Lung microvascular endothelial cell (primary cell): ENCODE data around the gene PHF13. TPM values are rescaled to one million over a fixed set of nuclear protein-coding genes. Genes with fewer than 3 reads are reported as not detected.
A peak's percentile ranks its signal among the peaks of the same experiment; 100 is the strongest.
"Not testable (repeated sequence)": the region's sequence is repeated elsewhere in the genome, so short reads cannot be mapped to it uniquely, and the experiment has no call there.

Experiments used
- DNase-seq, 2 donors: peaks; one replicate each; pipeline versions ENCODE4 v3.0.0 to v3.0.0-alpha.2; 2010; ENCODE audit warnings: low read depth in 2 of 2
- total RNA-seq: library from RNA; depleted of rRNA; stranded (reverse); fragments of >200 nt; gene quantifications from 2 replicates; pipeline ENCODE4 v1.2.1, GENCODE V29; 2014

The PHF13 gene
- total RNA-seq, 1 donor from 2014 or later, result 7.7 TPM

DNA sequence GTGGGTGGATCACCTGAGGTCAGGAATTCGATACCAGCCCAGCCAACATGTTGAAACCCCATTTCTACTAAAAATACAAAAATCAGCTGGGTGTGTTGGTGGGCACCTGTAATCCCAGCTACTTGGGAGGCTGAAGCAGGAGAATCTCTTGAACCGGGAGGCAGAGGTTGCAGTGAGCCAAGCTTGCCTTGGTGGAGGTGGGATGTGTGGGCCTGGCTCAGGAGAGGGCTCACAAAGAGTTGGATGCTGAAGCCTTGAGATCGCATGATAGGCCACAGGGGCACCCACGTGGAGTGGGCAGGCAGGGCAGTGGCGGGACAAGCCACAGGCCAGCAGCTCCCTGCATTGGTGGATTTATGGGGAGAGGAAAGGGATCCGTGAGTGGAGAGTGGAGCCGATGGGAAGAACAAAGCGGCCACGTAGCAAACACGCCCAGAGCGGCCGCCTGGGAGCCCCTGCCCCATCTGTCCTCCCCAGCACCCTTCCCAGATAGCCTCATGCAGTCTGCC, 15.5 kb downstream of the PHF13 start:
- DNase-seq, result no peak

DNA sequence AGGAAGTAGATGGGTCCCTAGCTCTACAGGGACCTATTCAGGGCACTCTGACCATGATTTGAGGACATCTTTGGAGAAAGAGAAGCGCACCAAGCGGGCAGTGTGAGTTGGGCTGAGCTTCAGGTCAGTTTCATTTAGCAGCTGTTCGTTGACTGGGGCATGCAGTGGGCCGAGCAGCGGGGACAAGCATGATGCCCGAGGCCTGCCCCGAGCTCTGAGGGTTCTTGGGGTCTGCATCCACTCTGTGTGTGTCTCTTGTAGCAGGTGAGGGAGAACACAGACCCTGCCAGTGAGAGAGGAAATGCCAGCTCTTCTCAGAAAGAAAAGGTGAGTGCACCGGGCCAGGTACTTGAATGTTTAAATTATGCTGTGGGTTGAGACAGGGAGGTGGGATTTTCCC, 16.5 kb downstream of the PHF13 start:
- DNase-seq, result no peak

DNA sequence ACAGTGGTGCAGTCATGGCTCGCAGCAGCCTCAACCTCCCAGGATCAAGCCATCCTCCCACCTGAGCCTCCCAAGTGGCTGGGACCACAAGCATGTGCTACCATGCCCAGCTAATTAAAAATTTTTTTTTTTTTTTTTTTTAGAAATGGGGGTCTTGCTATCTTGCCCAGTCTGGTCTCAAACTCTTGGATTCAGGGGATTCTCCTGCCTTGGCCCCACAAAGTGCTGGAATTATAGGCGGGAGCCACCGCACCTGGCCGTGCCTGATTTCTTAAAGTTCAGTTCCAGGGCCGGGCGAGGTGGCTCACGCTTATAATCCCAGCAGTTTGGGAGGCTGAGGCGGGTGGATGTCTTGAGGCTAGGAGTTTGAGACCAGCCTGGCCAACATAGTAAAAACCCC, 17.5 kb downstream of the PHF13 start:
- no peak for DNase-seq

DNA sequence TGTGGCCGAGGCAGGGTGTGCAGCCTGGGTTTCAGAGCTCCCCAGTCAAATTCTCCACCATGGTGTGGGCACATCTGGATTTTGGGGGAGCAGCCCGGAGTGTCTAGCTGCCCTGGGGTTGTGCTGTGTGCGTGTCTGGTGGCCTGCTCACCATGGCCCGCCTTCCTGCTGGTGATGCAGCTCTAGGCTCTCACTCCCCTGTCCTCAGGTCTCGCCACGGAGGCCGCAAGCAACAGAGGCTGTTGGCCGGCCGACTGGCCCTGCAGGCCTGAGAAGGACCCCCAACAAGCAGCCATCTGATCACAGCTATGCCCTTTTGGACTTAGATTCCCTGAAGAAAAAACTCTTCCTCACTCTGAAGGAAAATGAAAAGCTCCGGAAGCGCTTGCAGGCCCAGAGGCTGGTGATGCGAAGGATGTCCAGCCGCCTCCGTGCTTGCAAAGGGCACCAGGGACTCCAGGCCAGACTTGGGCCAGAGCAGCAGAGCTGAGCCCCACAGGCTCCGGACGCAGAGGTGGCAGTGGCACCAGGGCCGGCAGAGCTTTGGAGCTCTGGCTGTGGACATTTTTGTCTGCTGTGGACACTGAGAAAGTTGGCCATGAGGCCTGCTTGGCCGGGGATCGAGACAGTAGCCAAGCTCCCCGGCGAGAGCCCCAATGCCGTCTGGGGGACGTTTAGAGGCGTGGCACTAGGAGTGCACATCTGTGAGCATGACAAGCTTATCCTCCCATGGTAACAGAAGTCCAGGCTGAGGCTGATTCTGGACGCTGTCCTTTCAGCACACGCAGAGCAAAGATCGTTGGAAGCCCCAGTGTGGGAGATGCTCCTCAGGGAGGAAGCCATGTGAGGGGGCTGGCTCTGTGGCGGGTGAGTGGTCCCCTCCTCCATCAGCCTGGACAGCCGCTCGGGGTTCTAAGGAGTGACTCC, 19.3 kb downstream of the PHF13 start:
- DNase-seq, result no peak

DNA sequence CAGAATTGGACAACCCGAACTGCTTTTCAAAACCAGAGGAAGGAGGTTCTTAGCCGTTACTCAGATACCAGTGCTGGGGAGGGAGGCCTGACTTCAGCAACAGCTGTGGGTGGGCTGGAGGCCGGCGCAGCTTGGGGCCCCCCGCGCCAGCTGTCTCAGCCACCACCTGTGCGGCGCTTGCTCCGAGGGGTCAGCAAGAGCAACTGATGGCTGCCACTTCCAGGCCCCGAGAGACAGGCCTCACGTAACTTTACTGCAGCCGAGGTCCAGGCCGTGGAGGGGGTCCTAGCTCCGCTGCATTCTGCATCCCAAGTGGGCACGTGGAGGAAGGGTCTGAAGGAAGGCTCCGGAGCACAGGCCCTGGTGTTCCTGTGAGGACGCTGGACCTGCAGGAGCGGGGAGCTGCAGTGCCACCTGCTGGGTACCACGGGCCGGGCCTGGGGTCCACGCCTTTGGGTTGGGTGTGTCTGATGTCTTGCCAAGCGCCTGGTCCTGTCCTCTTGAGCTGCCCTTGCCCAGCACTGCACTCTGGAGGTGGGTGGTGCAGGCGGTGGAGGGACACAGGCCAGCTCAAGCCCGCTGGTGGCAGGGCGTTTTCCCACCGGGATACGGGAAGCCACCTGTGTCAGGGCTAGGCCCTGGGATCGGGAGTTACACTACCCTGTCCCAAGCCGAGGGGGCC, 21.0 kb downstream of the PHF13 start:
- DNase-seq, result peak; percentile 61 to 76

DNA sequence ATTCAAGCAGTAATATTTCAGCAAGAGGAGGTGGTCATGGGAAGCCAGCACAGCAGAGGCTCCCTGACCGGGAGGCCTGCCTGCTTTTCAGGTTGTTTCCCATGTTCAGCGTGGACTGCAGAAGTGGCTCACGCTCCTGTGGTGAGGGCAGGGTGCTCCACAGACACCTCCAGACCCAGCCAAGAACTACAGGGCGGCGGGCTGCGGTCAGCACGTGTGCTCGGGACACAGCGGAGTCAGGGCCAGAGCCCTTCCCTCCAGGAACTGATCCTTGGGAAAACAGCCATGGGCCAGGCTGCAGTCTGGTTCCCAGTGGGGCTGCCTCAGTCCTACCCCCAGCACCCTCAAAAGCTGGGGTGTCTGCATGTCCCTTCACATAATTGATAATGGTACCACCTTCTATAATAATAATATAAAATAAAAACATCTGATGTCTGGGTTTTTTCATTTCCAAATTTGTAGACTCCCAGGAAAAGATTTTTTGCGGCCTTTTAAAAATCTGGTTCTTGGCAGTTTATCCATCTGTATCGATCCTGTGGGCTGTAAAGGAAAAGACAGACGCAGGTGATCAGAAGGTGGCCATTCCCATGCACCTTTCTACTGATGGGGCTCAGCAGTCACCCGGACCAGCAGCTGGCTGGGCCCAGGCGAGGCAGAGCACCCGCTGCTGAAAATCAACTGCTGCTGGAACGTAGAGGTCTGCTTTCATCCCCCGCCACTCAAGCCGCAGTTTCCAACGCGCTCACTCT, 21.8 kb downstream of the PHF13 start:
- DNase-seq, result no peak

DNA sequence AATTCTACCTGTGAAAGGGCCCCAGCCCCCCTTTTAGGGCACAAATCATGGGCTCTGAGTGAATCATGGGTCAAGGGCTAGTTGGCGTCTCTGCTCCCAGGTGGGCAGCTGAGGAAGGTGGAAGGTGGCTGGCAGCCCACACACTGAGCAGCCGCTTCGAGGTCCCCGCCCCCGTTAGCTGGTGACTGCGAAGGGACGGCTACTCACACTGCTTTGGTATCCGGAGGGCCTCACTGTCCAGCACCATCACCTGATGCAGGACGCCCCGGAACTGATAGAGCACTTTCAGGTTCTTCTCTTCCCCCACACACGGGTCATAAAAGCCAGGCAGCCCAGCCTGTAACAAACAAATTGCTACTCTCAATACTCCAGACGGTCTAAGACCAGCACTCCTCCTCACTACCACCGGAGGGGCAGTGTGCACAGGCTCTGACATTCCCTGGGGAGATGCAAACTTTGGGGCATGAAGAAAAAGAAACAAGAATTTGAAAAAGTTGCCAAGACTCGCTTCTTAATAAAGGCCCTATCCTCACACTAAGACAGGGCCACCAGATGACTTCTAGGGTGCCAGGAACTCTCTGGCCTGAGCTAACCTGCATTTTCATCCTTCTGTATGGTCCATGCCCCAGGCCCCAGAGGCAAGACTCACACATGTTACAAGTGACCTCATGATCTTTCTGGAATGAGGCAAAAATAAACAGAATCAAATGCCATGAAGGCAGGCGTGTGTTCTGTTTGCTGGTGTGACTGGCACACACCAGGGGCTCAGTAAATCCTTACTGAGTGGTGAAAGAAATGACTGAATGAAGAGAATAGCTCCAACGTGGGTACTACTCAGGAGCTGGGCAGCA, 22.6 kb downstream of the PHF13 start:
- no peak for DNase-seq

DNA sequence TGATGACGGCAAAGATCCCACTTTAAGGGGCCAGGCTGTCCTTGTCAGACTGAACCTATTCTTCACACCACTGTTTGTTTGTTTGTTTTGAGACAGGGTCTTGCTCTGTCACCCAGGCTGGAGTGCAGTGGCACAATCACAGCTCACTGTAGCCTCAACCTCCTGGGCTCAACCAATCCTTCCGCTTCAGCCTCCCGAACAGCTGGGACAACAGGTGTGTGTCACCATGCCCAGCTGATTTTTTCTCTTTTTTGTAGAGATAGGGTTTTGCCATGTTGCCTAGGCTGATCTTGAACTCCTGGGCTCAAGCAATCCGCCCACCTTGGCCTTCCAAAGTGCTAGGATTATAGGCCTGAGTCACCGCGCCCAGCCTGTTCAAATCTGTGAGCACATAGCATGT, 23.2 kb downstream of the PHF13 start:
- not testable (repeated sequence) for DNase-seq

DNA sequence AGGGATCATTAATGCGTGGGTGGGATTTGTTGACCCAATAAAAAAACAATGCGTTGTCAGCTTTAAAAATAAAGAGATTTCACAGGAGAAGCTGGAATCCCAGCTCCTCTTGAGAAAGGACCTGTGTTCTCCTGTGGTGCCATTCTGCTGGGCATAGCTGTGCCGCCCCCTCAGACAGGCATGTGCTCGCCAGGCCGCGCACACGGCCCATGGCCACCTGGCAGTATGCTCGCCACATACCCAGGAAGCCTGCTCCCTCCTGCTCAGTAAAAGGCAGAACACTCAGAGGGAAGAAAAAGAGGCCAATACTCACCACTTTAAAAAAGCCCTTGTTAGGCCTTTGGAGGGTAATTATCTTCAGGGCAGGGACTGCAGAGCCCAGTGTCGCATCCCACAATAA, 24.2 kb downstream of the PHF13 start:
- no peak for DNase-seq

DNA sequence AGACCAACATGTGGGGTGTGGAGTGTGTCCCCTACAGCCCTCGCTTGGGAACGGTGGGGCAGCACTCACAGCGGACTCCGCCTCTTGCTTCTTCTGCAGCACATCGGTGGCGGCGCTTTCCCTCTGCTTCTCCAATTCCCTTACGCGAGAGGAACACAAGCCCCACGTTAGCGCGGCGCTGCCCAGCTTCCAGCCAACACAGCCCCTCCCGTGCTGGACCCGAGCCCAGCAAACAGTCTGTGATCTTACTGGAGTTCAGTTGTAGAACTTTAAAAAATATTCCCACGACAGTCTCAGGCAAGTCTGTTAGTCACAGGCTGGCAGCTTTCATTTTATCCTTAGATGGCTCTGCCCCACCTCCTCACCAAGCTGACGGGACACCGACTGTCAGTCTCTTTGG, 24.7 kb downstream of the PHF13 start:
- DNase-seq, result peak in 1 of 2 donors; percentile 31

DNA sequence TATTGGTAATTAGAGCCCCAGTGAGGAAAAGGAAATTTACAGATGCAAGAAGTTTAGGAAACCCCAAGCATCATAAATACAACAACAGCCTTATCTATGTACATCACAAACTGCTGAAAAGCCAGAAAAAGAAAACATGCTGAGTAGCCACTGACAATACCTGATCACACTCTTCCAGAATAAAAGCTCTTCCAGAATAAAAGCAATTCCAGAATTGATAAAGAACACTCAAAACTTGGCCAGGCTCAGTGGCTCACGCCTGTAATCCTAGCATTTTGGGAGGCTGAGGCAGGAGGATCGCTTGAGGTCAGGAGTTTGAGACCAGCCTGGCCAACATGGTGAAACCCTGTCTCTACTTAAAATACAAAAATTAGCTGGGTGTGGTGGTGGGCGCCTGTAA, 27.3 kb downstream of the PHF13 start:
- not testable (repeated sequence) for DNase-seq

DNA sequence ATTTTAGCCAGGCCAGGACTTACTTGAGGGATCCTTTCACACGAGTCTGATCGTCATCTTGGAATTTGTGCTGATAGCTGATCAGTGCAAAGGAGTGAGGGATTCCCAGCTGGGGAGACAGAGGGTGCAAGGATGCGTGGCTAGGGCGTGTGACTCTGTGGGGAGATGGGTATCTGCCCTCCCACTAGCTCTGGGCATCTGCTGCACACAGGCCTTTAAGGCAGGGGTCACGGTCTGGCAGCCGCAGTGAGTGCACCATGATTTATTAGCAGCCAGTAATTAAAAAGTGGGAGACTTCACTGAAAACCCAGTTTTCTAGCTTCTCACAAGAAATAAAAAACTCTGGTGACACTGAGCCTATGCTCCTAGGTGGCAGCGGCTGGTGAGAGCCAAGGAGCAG, 31.5 kb downstream of the PHF13 start:
- DNase-seq, result no peak

DNA sequence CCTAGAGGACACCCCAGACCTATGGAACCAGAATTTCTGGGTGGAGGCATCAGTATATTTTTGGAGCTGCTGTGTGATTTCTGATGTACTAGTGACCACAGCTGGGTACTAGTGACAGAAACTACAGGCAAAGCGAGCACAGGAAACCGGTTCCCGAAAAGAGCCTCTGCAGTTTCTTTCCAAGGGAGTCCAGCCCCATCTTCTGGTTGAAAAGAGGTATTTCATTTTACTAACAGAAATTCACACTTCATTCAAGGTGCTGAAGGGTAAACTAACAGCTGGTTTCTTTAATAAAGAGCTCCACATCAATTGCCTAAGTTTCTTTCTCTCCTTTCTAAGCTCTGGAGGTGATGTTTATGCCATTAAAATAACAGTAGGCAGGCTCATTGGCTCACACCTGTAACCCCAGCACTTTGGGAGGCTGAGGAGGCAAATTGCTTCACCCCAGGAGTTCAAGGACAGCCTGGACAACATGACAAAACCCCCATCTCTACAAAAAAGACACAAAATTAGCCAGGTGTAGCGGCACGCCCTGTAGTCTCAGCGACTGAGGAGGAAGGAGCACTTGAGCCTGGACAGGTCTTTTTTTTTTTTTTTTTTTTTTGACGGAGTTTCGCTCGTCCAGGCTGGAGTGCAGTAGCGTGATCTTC, 33.1 kb downstream of the PHF13 start:
- peak; percentile 66 for DNase-seq

DNA sequence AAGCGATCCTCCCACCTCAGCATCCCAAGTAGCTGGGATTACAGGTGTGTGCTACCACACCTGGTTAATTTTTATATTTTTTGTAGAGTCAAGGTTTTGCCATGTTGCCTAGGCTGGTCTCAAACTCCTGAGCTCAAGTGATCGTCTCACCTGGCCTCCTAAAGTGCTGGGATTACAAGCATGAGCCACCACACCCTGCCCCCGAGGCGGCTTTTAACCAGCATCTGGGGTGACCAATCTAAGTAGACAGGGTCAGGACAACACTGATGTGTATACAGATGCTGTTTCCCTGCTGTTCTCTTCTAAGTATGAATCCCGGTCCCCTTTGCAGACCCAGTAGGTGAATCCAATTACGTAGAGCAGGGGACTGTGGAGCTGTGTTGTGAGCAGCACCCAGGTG, 35.0 kb downstream of the PHF13 start:
- DNase-seq, result no peak

DNA sequence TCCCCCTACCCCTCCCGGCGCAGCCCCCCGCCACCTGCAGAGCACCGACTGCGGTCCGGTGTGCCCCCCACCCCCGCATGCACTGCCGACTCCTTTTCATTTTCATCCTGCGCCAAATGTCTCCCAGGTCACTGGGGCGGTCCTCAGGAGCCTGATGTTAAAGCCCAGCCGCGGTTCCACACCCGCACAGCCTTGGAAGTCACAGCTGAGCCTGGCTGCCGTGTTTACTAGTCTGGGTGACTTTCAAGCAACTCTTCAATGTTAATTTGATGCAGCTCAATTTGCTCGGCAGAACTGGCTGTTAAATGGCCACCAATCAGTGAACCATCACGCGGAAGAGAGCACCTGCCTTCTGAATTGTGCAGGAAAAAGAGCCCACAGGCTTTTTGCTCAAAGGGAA, 38.4 kb downstream of the PHF13 start:
- no peak for DNase-seq

DNA sequence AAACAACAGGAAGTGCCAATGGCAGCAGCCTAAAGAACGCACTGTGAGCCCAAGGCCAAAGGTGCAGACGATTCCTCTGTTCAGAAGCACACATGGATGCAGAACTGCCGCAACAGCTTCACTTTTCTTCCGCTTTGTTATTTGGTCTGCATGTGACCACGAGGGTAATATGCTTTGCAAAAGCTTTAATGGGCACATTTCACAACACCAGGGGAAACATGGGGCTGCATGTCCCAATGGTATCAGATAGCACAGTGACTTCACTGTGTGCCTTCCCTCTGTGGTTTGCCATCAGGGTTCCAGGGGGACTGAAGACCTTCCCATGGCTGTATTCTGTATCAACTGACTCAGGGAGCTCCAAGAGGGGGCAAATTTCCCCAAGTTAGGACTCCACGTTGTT, 39.5 kb downstream of the PHF13 start:
- DNase-seq, result no peak

DNA sequence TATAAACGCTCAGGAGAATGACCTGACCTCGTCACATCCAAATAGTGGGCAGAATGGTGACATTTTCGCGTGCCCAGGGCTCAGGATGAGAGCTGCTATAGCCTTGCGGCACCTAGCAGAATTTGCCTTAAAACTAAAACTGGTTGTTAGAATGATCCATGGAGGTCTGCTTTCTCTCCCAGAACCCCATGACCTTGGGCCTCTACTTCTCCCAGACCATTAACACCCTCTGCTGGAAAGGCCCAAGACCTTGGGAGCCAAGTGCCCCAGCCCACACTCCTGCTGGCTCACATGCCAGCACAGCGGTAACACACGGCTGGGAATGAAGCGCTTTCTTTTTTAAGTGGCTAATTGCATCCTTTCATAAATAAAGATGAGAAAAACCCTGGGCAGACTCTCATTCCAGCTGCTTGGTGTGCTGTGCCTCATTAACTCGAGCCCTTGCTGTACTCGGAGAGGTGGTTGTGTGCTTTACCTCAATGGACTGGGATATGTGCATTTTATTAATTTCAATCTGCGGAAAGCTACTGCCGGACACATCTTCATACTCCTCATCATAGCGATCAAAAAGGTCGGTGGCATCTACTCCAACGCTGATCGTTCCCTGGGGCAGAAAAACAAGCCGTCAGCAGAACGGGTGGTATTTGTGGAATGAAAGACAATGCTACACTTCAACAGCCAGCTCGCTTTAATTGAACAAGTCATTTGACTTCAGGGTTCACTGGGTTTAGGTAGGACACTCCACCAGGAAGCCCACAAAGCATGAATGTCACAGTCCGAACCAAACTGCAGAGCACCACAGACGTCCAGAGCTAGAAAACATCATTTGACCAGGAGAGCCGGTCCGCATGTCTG, 40.1 kb downstream of the PHF13 start:
- DNase-seq, result no peak

DNA sequence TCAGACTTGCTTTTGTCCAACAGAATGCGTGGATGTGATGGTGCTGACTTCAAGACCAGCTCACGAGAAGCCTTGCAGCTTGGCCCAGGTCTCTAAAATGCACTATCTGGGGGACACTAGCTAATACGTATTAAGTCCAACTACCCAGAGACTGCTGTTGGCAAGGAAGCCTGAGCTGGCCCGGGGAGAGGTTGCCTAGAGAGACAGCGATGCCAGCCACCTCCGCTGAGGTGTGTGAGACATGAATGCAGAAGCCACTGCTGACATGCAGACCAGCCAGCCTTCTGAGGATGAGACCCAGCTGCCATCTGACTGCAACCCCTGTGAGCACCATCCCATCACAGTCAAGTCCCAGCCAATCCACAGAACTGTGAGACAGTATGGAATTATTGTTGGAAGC, 43.6 kb downstream of the PHF13 start:
- DNase-seq, result no peak

DNA sequence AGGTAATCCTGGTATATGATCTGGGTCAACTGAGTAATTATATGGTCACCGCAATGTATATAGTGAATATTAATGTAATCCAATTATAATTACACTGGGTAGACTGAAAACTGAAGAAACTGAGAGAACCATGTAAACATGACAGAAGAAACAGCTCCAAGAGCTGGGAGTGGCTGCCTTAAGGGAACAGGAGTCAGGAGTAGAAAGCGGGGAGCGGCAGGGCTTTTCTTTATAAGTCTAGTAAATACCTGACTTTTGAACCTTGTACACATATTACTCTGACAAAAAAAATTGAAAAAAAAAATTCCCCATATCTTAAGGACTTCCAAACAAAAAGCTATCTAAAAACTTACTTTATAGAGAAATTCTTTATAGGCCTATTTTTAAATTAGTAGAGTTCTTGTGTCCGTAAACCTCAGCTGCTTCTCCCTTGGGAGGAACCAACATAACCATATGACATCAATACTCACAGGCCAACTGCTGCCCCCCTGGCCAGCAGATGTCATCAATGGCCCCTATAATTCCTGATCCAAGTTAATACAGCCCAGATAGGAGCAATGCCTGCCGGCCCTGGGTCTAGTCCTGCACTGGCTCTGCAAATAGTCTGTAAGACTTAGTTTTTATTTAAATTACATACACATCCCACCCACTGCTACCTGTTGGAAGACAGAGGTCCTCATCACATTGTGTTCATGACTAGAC, 45.0 kb downstream of the PHF13 start:
- DNase-seq, result no peak
